Thoracic aorta (tissue), 2 donors: ENCODE measurements around the gene MYPOP. TPM values are rescaled to one million over a fixed set of nuclear protein-coding genes. Genes with fewer than 3 reads are reported as not detected.

Experiments
- ATAC-seq: fragments of 150-250 bp; one replicate; pipeline ENCODE4 v1.8.0; 2017; ENCODE audit warnings: low read depth; ENCODE audit not compliant: insufficient number of reproducible peaks, low FRiP score
- DNase-seq: peaks from one replicate; pipeline ENCODE4 v3.0.0-alpha.2; 2020; ENCODE audit warnings: low spot score
- H3K27ac ChIP-seq, 2 donors: fragments of 200-600 bp; sonication (generic); 1 replicate in 1 of 2; 2 replicates in 1 of 2; pipeline ENCODE4 v1.5.1; 2016; ENCODE audit warnings: mild to moderate bottlenecking in 2 of 2, moderate library complexity in 2 of 2
- H3K27me3 ChIP-seq: fragments of 200-600 bp; sonication (generic); replicated peaks from 2 replicates; pipeline ENCODE4 v1.6.0; 2016; ENCODE audit warnings: mild to moderate bottlenecking; ENCODE audit not compliant: insufficient read depth
- H3K36me3 ChIP-seq: fragments of 200-600 bp; sonication (generic); one replicate; pipeline ENCODE4 v1.5.1; 2016
- H3K4me1 ChIP-seq, 2 donors: fragments of 200-600 bp; sonication (generic); 1 replicate in 1 of 2; 2 replicates in 1 of 2; pipeline versions ENCODE4 v1.5.1 to v1.6.0; 2016; ENCODE audit warnings: low read depth in 2 of 2, mild to moderate bottlenecking in 1 of 2; ENCODE audit not compliant: control insufficient read depth in 1 of 2
- H3K4me3 ChIP-seq: fragments of 200-600 bp; sonication (generic); 2 replicates; pipeline ENCODE4 v1.5.1; 2016; ENCODE audit warnings: mild to moderate bottlenecking
- H3K9me3 ChIP-seq: fragments of 200-600 bp; sonication (generic); 2 replicates; pipeline ENCODE4 v1.5.1; 2016
- total RNA-seq, 2 donors: library from RNA; depleted of rRNA; stranded (reverse); fragments of >200 nt; gene quantifications; one replicate each; pipeline versions ENCODE4 v1.1.0 to v1.2.3, GENCODE V29; 2016
- TF ChIP-seq, protein P1 (sequence below): fragments of 200-600 bp; sonication (generic); IDR thresholded peaks from one replicate; pipeline ENCODE4 v1.5.1; 2019; ENCODE audit warnings: antibody characterized with exemption

Gene MYPOP
- total RNA-seq, 2 donors from 2014 or later: 6.1 to 8.8 TPM

GRCh38 chr19:45885556-45886426, 16.6 kb downstream of the MYPOP start, which contains the start of gene IRF2BP1:
TSS of gene IRF2BP1 (minus strand) at chr19:45886141. CDS start at chr19:45885774, 367 bp downstream.
- Histone ChIP-seq H3K27me3 (no peaks in the 10 kb centered on the region), H3K36me3 (peaks cover 10% of the 10 kb centered on the region), H3K4me3 (peak within 1 kb of the TSS; percentile 93), H3K4me1 (peaks cover 27 to 37% of the 10 kb centered on the region in 2 donors), H3K9me3 (no peaks in the 10 kb centered on the region), H3K27ac (peak within 1 kb of the TSS; percentile 83 to 85)
- peak; percentile 84 for DNase-seq
- peak; percentile 83 for ATAC-seq
- TF ChIP-seq, protein P1, sequence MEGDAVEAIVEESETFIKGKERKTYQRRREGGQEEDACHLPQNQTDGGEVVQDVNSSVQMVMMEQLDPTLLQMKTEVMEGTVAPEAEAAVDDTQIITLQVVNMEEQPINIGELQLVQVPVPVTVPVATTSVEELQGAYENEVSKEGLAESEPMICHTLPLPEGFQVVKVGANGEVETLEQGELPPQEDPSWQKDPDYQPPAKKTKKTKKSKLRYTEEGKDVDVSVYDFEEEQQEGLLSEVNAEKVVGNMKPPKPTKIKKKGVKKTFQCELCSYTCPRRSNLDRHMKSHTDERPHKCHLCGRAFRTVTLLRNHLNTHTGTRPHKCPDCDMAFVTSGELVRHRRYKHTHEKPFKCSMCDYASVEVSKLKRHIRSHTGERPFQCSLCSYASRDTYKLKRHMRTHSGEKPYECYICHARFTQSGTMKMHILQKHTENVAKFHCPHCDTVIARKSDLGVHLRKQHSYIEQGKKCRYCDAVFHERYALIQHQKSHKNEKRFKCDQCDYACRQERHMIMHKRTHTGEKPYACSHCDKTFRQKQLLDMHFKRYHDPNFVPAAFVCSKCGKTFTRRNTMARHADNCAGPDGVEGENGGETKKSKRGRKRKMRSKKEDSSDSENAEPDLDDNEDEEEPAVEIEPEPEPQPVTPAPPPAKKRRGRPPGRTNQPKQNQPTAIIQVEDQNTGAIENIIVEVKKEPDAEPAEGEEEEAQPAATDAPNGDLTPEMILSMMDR: peak; percentile 7

GRCh38 chr19:45884682-45885555, 17.5 kb downstream of the MYPOP start:
- DNase-seq: no peak
- Histone ChIP-seq H3K36me3 (peaks cover 10% of the 10 kb centered on the region), H3K9me3 (no peaks in the 10 kb centered on the region), H3K27me3 (no peaks in the 10 kb centered on the region), H3K27ac (peak overlapping the region; percentile 83 to 85), H3K4me3 (peak overlapping the region; percentile 93), H3K4me1 (peaks cover 27 to 37% of the 10 kb centered on the region in 2 donors)
- ATAC-seq: no peak
- TF ChIP-seq, protein P1: no peak

GRCh38 chr19:45883881-45884681, 18.3 kb downstream of the MYPOP start:
- Histone ChIP-seq H3K4me1 (peaks cover 27 to 37% of the 10 kb centered on the region in 2 donors), H3K9me3 (no peaks in the 10 kb centered on the region), H3K36me3 (peaks cover 10% of the 10 kb centered on the region), H3K4me3 (peak overlapping the region; percentile 93), H3K27ac (no peak overlapping the region), H3K27me3 (no peaks in the 10 kb centered on the region)
- ATAC-seq (no peak), DNase-seq (no peak)
- TF ChIP-seq, protein P1: no peak

DNA sequence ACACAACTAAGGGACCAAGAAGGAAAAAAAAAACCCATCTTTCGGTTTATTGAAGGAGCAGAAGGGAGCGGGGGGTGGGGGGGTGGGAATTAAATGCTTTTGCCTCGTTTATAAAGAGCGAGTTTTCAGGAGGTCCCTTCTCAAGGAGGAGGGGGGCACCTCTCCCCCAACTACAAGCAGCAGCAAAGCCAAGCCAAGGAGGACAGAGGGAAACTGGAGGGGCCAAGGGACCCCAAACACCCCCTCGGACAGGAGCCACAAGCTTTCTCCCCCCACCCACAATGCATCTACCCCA, 18.9 kb downstream of the MYPOP start:
- DNase-seq: no peak
- ATAC-seq: no peak
- Histone ChIP-seq H3K4me1 (peaks cover 27 to 37% of the 10 kb centered on the region in 2 donors), H3K36me3 (peaks cover 10% of the 10 kb centered on the region), H3K27ac (no peak overlapping the region), H3K9me3 (no peaks in the 10 kb centered on the region), H3K27me3 (no peaks in the 10 kb centered on the region), H3K4me3 (peak overlapping the region; percentile 49)
- TF ChIP-seq, protein P1: no peak
